ENCODE results near the gene MRPS18C.

GRCh38 chr4:83449009-83449408 lies 6.8 kb upstream of the MRPS18C start:
- TF ChIP-seq CTCF (IDR thresholded peaks at IDR 0.05; ENCODE audit: low read length) (no peak), EZH2 (optimal IDR thresholded peaks at IDR 0.05; ENCODE audit: low read depth, low read length) (no peak), EZH2phosphoT487 (IDR thresholded peaks at IDR 0.05; ENCODE audit: low read length) (no peak)

Data from MM.1S (cell line).